Vein endothelial cell (primary cell): ENCODE results near the gene TBC1D3G. TPM values are rescaled to one million over a fixed set of nuclear protein-coding genes. Genes with fewer than 3 reads are reported as not detected.

Source experiments
- small RNA-seq: library from RNA; depleted of rRNA; stranded (forward); fragments of <200 nt; gene quantifications from one replicate; pipeline ENCODE3, GENCODE V24; 2012
- total RNA-seq: library from RNA; depleted of rRNA; stranded (reverse); fragments of >200 nt; gene quantifications from 2 replicates; pipeline ENCODE4 v1.2.3, GENCODE V29; 2012

The TBC1D3G gene
- 0.86 TPM in 1 of 2 replicates, not detected in the other for total RNA-seq

DNA sequence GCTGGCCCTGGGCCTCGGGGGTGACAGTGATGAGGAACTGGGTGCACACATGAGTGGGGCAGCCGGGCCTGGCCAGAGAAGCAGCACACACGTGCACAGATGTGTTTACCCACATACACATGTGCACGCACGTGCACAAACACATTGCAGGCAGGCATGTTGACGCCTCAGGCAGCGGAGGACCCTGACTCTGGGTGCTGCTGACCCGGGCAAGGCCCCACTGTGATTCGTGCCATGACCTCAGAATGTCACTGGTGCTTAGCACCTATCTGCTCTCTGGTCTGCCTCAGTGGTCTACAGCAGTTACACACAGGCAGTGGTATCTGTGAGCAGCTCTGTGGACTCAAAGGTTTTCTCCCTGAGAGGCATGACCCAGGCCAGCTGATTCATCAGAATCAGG is at the start of gene TBC1D3G:
Gene TBC1D3G (plus strand): TSS at position 301 of the 400 bp plus-strand sequence. CDS start 1,528 bp downstream, outside the sequence.

Small RNA genes lying within 50 kb of the gene (small RNA-seq; reads per million reads assigned to genes)
- gene RF00019, result not detected

Other genes with a start within 250 kb of the TBC1D3G start
- not detected in 2 replicates for gene CCL3, start 233.7 kb upstream of the TBC1D3G start, total RNA-seq
- gene CCL4, start 220.1 kb upstream of the TBC1D3G start, total RNA-seq, result not detected in 2 replicates
- 0.86 TPM in 1 of 2 replicates, not detected in the other for gene TBC1D3B, start 147.2 kb upstream of the TBC1D3G start, total RNA-seq
- not detected in 2 replicates for gene CCL3L1, start 127.1 kb upstream of the TBC1D3G start, total RNA-seq
- not detected in 2 replicates for gene CCL4L2, start 112.8 kb upstream of the TBC1D3G start, total RNA-seq
- gene TBC1D3I, start 59.3 kb upstream of the TBC1D3G start, total RNA-seq, result 0.57 TPM in 1 of 2 replicates, not detected in the other
- not detected in 2 replicates for gene TBC1D3H, start 64.6 kb downstream of the TBC1D3G start, total RNA-seq
- 29.3 and 34.0 TPM in 2 replicates for gene ZNHIT3, start 162.8 kb downstream of the TBC1D3G start, total RNA-seq
- gene MYO19, start 211.0 kb downstream of the TBC1D3G start, total RNA-seq, result 73.5 and 73.9 TPM in 2 replicates
- 5.9 and 18.0 TPM in 2 replicates for gene PIGW, start 211.1 kb downstream of the TBC1D3G start, total RNA-seq
- gene GGNBP2, start 221.0 kb downstream of the TBC1D3G start, total RNA-seq, result 45.4 and 48.9 TPM in 2 replicates